ENCODE measurements around the gene PTPRN.

PTPRN gene

GRCh38 chr2:219308142-219309101, 779 bp downstream of the PTPRN start:
- in situ Hi-C loops (cut with MboI; ENCODE audit: low sequenced_read_pairs, unreplicated experiment) = loop anchor here (25.0 kb wide), 1 partner anchor 271 kb away; the partner anchor contains the start of gene CFAP65
- peak; percentile 86 for DNase-seq (ENCODE audit: low spot score)
- no peak for TF ChIP-seq CTCF (IDR thresholded peaks at IDR 0.05; ENCODE audit: borderline replicate concordance, control extremely low read depth, extremely low read depth, insufficient read depth, missing control alignments)

GRCh38 chr2:219306047-219306446, 3.2 kb downstream of the PTPRN start:
- TF ChIP-seq CTCF (IDR thresholded peaks at IDR 0.05; ENCODE audit: borderline replicate concordance, control extremely low read depth, extremely low read depth, insufficient read depth, missing control alignments) = no peak
- in situ Hi-C loops (cut with MboI; ENCODE audit: low sequenced_read_pairs, unreplicated experiment) = loop anchor here (25.0 kb wide), 1 partner anchor 269 kb away; the partner anchor contains the start of gene CFAP65

GRCh38 chr2:219304223-219304622, 5.0 kb downstream of the PTPRN start:
- TF ChIP-seq CTCF (IDR thresholded peaks at IDR 0.05; ENCODE audit: borderline replicate concordance, control extremely low read depth, extremely low read depth, insufficient read depth, missing control alignments) = no peak
- in situ Hi-C loops (cut with MboI; ENCODE audit: low sequenced_read_pairs, unreplicated experiment) = loop anchor here (25.0 kb wide), 1 partner anchor 267 kb away; the partner anchor contains the start of gene CFAP65
- DNase-seq (ENCODE audit: low spot score) = no peak

More at GRCh38 chr2:219306047-219306446, 3.2 kb downstream of the PTPRN start:
- DNase-seq (ENCODE audit: low spot score) = no peak

- in situ Hi-C loops (cut with MboI; ENCODE audit: low sequenced_read_pairs, unreplicated experiment) = loop anchor here (25.0 kb wide), 1 partner anchor 265 kb away; the partner anchor contains the start of gene CFAP65
- DNase-seq (ENCODE audit: low spot score) = no peak
- TF ChIP-seq CTCF (IDR thresholded peaks at IDR 0.05; ENCODE audit: borderline replicate concordance, control extremely low read depth, extremely low read depth, insufficient read depth, missing control alignments) = no peak
Observed at GRCh38 chr2:219302412-219302968, 6.7 kb downstream of the PTPRN start.

- no peak for TF ChIP-seq CTCF (IDR thresholded peaks at IDR 0.05; ENCODE audit: borderline replicate concordance, control extremely low read depth, extremely low read depth, insufficient read depth, missing control alignments)
- in situ Hi-C loops (cut with MboI; ENCODE audit: low sequenced_read_pairs, unreplicated experiment) = loop anchor here (25.0 kb wide), 1 partner anchor 263 kb away; the partner anchor contains the start of gene CFAP65
- peak; percentile 26 for DNase-seq (ENCODE audit: low spot score)
Observed at GRCh38 chr2:219300022-219300421, 9.2 kb downstream of the PTPRN start.

GRCh38 chr2:219299372-219299760, 9.8 kb downstream of the PTPRN start:
- no peak for TF ChIP-seq CTCF (IDR thresholded peaks at IDR 0.05; ENCODE audit: borderline replicate concordance, control extremely low read depth, extremely low read depth, insufficient read depth, missing control alignments)
- in situ Hi-C loops (cut with MboI; ENCODE audit: low sequenced_read_pairs, unreplicated experiment) = loop anchor here (25.0 kb wide), 1 partner anchor 137 kb away; the partner anchor contains the start of genes NHEJ1 and SLC23A3
- DNase-seq (ENCODE audit: low spot score) = peak; percentile 34
